Measurements from ENCODE around the gene SETDB2. TPM values are rescaled to one million over a fixed set of nuclear protein-coding genes. Genes with fewer than 3 reads are reported as not detected.

Gene SETDB2
- total RNA-seq, 1 donor from 2014 or later = 10.8 TPM

- TF ChIP-seq CTCF (IDR thresholded peaks at IDR 0.05; ENCODE audit: unreplicated experiment) = no peak
Measured at GRCh38 chr13:49418206-49418605, 25.9 kb upstream of the SETDB2 start.

GRCh38 chr13:49419276-49419675 is 24.8 kb upstream of the SETDB2 start:
- no peaks in the 10 kb centered on the region for H3K9me3 Mint-ChIP-seq
- no peaks in the 10 kb centered on the region for H3K27me3 Mint-ChIP-seq (ENCODE audit: low read depth)
- no peaks in the 10 kb centered on the region for H3K4me1 Mint-ChIP-seq
- H3K27ac Mint-ChIP-seq = no peak overlapping the region
- no peak overlapping the region for H3K4me3 Mint-ChIP-seq
- no peak for DNase-seq (ENCODE audit: low spot score in 2 of 2, unreplicated experiment in 2 of 2)
- no peak for TF ChIP-seq CTCF (IDR thresholded peaks at IDR 0.05; ENCODE audit: unreplicated experiment)
- H3K36me3 Mint-ChIP-seq = peaks cover 4% of the 10 kb centered on the region

More at GRCh38 chr13:49418206-49418605, 25.9 kb upstream of the SETDB2 start:
- Mint-ChIP-seq H3K4me3 (no peak overlapping the region), H3K27me3 (ENCODE audit: low read depth) (no peaks in the 10 kb centered on the region), H3K4me1 (no peaks in the 10 kb centered on the region), H3K27ac (no peak overlapping the region), H3K9me3 (no peaks in the 10 kb centered on the region), H3K36me3 (peaks cover 2% of the 10 kb centered on the region)
- no peak for DNase-seq (ENCODE audit: low spot score in 2 of 2, unreplicated experiment in 2 of 2)

GRCh38 chr13:49421391-49421790 is 22.7 kb upstream of the SETDB2 start:
- no peak for DNase-seq (ENCODE audit: low spot score in 2 of 2, unreplicated experiment in 2 of 2)
- Mint-ChIP-seq H3K4me1 (no peaks in the 10 kb centered on the region), H3K4me3 (no peak overlapping the region), H3K27me3 (ENCODE audit: low read depth) (no peaks in the 10 kb centered on the region), H3K27ac (no peak overlapping the region), H3K9me3 (no peaks in the 10 kb centered on the region), H3K36me3 (peaks cover 8% of the 10 kb centered on the region)
- TF ChIP-seq CTCF (IDR thresholded peaks at IDR 0.05; ENCODE audit: unreplicated experiment) = no peak

- no peaks in the 10 kb centered on the region for H3K9me3 Mint-ChIP-seq
- H3K4me1 Mint-ChIP-seq = no peaks in the 10 kb centered on the region
- H3K27ac Mint-ChIP-seq = no peak overlapping the region
- no peak for DNase-seq (ENCODE audit: low spot score in 2 of 2, unreplicated experiment in 2 of 2)
- no peak overlapping the region for H3K4me3 Mint-ChIP-seq
- no peak for TF ChIP-seq CTCF (IDR thresholded peaks at IDR 0.05; ENCODE audit: unreplicated experiment)
- H3K36me3 Mint-ChIP-seq = peaks cover 17% of the 10 kb centered on the region
- H3K27me3 Mint-ChIP-seq (ENCODE audit: low read depth) = no peaks in the 10 kb centered on the region
Measured at GRCh38 chr13:49424011-49424560, 20.0 kb upstream of the SETDB2 start.

- Mint-ChIP-seq H3K36me3 (peaks cover 17% of the 10 kb centered on the region), H3K9me3 (no peaks in the 10 kb centered on the region), H3K27ac (no peak overlapping the region), H3K4me1 (no peaks in the 10 kb centered on the region), H3K27me3 (ENCODE audit: low read depth) (no peaks in the 10 kb centered on the region), H3K4me3 (no peak overlapping the region)
- TF ChIP-seq CTCF (IDR thresholded peaks at IDR 0.05; ENCODE audit: unreplicated experiment) = no peak
- no peak for DNase-seq (ENCODE audit: low spot score in 2 of 2, unreplicated experiment in 2 of 2)
Measured at GRCh38 chr13:49428041-49428763, 15.9 kb upstream of the SETDB2 start.

Measured in mesothelial cell of epicardium (in vitro differentiated cells).